OCI-LY7 (cell line): ENCODE data around the gene CERS3. TPM values are rescaled to one million over a fixed set of nuclear protein-coding genes. Genes with fewer than 3 reads are reported as not detected.

ENCODE experiments used
- BruUV-seq: library from RNA; stranded (reverse); fragments of 400-500 nt; replicated peaks from 2 replicates; lab custom pipeline; 2021; lab: Mats Ljungman, UMichigan
- CTCF ChIA-PET: fragments of 300-600 bp; sonication (Branson Sonifier 250); formaldehyde crosslinking; loops from one replicate; lab custom pipeline; 2022; ENCODE audit warnings: antibody characterized with exemption; ENCODE audit not compliant: unreplicated experiment; lab: Charles Lee
- POLR2A ChIA-PET: fragments of 300-600 bp; sonication (Branson Sonifier 250); formaldehyde crosslinking; loops from one replicate; lab custom pipeline; 2022; ENCODE audit warnings: antibody characterized with exemption; lab: Charles Lee
- DNase-seq: peaks from one replicate; pipeline ENCODE4 v3.0.0-alpha.2; 2015; ENCODE audit warnings: low spot score
- H2AFZ ChIP-seq: fragments of 200-600 bp; sonication (generic), shearing (Covaris generic); 2 replicates; pipeline ENCODE4 v1.6.1; 2014; ENCODE audit warnings: mild to moderate bottlenecking, antibody characterized with exemption, low read length, moderate library complexity
- H3K27ac ChIP-seq: fragments of 200-600 bp; sonication (generic); 2 replicates; pipeline ENCODE4 v1.5.1; 2014; ENCODE audit warnings: mixed run types, low read depth, mild to moderate bottlenecking, moderate library complexity, low read length, inconsistent platforms; ENCODE audit not compliant: poor library complexity, severe bottlenecking
- H3K36me3 ChIP-seq: fragments of 200-600 bp; sonication (generic); 2 replicates; pipeline ENCODE4 v1.6.1; 2014; ENCODE audit warnings: mild to moderate bottlenecking, antibody characterized with exemption, low read length, moderate library complexity, mixed read lengths; ENCODE audit not compliant: insufficient read depth
- H3K4me1 ChIP-seq: fragments of 200-600 bp; sonication (generic); 2 replicates; pipeline ENCODE4 v1.5.1; 2014; ENCODE audit warnings: mild to moderate bottlenecking, low read length; ENCODE audit not compliant: insufficient read depth, poor library complexity, severe bottlenecking
- H3K4me2 ChIP-seq: fragments of 200-600 bp; sonication (generic); 2 replicates; pipeline ENCODE4 v1.6.1; 2014; ENCODE audit warnings: mild to moderate bottlenecking, low read length
- H3K4me3 ChIP-seq: fragments of 200-600 bp; sonication (generic); 2 replicates; pipeline ENCODE4 v1.5.1; 2014; ENCODE audit warnings: mild to moderate bottlenecking, low read depth, low read length; ENCODE audit not compliant: poor library complexity, severe bottlenecking
- H3K79me2 ChIP-seq: fragments of 200-600 bp; sonication (generic); 2 replicates; pipeline ENCODE4 v1.6.1; 2016; ENCODE audit warnings: low read depth, mild to moderate bottlenecking, low read length, moderate library complexity, mixed read lengths; ENCODE audit not compliant: insufficient read depth
- H3K9me2 ChIP-seq: fragments of 200-600 bp; sonication (generic); 2 replicates; pipeline ENCODE4 v1.6.1; 2016; ENCODE audit warnings: mild to moderate bottlenecking, low read length, mixed read lengths; ENCODE audit not compliant: insufficient read depth
- H3K9me3 ChIP-seq: fragments of 200-600 bp; sonication (generic); 2 replicates; pipeline ENCODE4 v1.6.1; 2014; ENCODE audit warnings: mild to moderate bottlenecking, mixed run types, low read length, mixed read lengths
- H4K20me1 ChIP-seq: fragments of 200-600 bp; sonication (generic); 2 replicates; pipeline ENCODE4 v1.6.1; 2014; ENCODE audit warnings: mild to moderate bottlenecking, antibody characterized with exemption, low read length, moderate library complexity, mixed read lengths; ENCODE audit not compliant: insufficient read depth
- EZH2phosphoT487 ChIP-seq: fragments of 200-600 bp; sonication (generic); IDR thresholded peaks from 2 replicates; pipeline ENCODE4 v1.6.1; 2018; ENCODE audit warnings: low read depth, borderline replicate concordance, mild to moderate bottlenecking, mixed run types, antibody characterized with exemption, low read length, moderate library complexity, mixed read lengths
- intact Hi-C: fragments of 100-400 bp; cut with micrococcal nuclease; formaldehyde crosslinking; loops from one replicate; pipeline ENCODE4 v1.10.0; 2022; ENCODE audit not compliant: unreplicated experiment
- total RNA-seq, 2 experiments: library from RNA; depleted of rRNA in 1 of 2; stranded (reverse); fragments of >200 nt in 1 of 2; shearing (Covaris generic) in 1 of 2; gene quantifications; 2 replicates each; pipeline ENCODE4 v1.2.3, GENCODE V29; 2014 to 2022
- TF ChIP-seq, protein P1 (sequence below): fragments of 200-600 bp; sonication (generic); conservative IDR thresholded peaks from 2 replicates; pipeline ENCODE4 v1.5.1; 2014; ENCODE audit warnings: mild to moderate bottlenecking, antibody characterized with exemption, low read length, moderate library complexity, mixed read lengths

The CERS3 gene
- total RNA-seq, 2 experiments from 2014 or later = 0.88 TPM; not detected in 1

GRCh38 chr15:100570735-100571313, 42.1 kb upstream of the CERS3 start:
- H3K9me2 ChIP-seq = no peaks in the 10 kb centered on the region
- no peak overlapping the region for H2AFZ ChIP-seq
- CTCF ChIA-PET = no interaction called here
- H4K20me1 ChIP-seq = no peaks in the 10 kb centered on the region
- BruUV-seq = no TSS peak
- no peak overlapping the region for H3K27ac ChIP-seq
- no peaks in the 10 kb centered on the region for H3K4me1 ChIP-seq
- peaks cover 54% of the 10 kb centered on the region for H3K36me3 ChIP-seq
- no peaks in the 10 kb centered on the region for H3K79me2 ChIP-seq
- H3K4me2 ChIP-seq = no peak overlapping the region
- POLR2A ChIA-PET = no interaction called here
- TF ChIP-seq, protein P1, sequence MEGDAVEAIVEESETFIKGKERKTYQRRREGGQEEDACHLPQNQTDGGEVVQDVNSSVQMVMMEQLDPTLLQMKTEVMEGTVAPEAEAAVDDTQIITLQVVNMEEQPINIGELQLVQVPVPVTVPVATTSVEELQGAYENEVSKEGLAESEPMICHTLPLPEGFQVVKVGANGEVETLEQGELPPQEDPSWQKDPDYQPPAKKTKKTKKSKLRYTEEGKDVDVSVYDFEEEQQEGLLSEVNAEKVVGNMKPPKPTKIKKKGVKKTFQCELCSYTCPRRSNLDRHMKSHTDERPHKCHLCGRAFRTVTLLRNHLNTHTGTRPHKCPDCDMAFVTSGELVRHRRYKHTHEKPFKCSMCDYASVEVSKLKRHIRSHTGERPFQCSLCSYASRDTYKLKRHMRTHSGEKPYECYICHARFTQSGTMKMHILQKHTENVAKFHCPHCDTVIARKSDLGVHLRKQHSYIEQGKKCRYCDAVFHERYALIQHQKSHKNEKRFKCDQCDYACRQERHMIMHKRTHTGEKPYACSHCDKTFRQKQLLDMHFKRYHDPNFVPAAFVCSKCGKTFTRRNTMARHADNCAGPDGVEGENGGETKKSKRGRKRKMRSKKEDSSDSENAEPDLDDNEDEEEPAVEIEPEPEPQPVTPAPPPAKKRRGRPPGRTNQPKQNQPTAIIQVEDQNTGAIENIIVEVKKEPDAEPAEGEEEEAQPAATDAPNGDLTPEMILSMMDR = no peak
- no peak for TF ChIP-seq EZH2phosphoT487
- H3K4me3 ChIP-seq = no peak overlapping the region
- intact Hi-C loops = loop anchor here (5.0 kb wide), 1 partner anchor 124 kb away; no protein-coding TSS in a partner anchor
- DNase-seq = no peak
- no peaks in the 10 kb centered on the region for H3K9me3 ChIP-seq

- H2AFZ ChIP-seq = no peak overlapping the region
- H3K4me1 ChIP-seq = no peaks in the 10 kb centered on the region
- no peak for DNase-seq
- no peaks in the 10 kb centered on the region for H3K9me2 ChIP-seq
- intact Hi-C loops = loop anchor here (5.0 kb wide), 1 partner anchor 123 kb away; no protein-coding TSS in a partner anchor
- H3K27ac ChIP-seq = no peak overlapping the region
- peaks cover 54% of the 10 kb centered on the region for H3K36me3 ChIP-seq
- no TSS peak for BruUV-seq
- TF ChIP-seq, protein P1 = no peak
- no peak for TF ChIP-seq EZH2phosphoT487
- ChIA-PET POLR2A (interaction anchor here (0.5 kb wide), 1 partner anchor 116 kb away, joined by 4 read pairs; no protein-coding TSS in a partner anchor), CTCF (no interaction called here)
- H3K9me3 ChIP-seq = no peaks in the 10 kb centered on the region
- H3K4me3 ChIP-seq = no peak overlapping the region
- H4K20me1 ChIP-seq = no peaks in the 10 kb centered on the region
- no peaks in the 10 kb centered on the region for H3K79me2 ChIP-seq
- H3K4me2 ChIP-seq = no peak overlapping the region
These were observed 41.5 kb upstream of the CERS3 start for GRCh38 chr15:100570275-100570674.

GRCh38 chr15:100569391-100569790, 40.6 kb upstream of the CERS3 start:
- Histone ChIP-seq H3K79me2 (no peaks in the 10 kb centered on the region), H3K4me1 (no peaks in the 10 kb centered on the region), H3K27ac (no peak overlapping the region), H3K4me3 (no peak overlapping the region), H3K36me3 (peaks cover 48% of the 10 kb centered on the region), H3K9me2 (no peaks in the 10 kb centered on the region), H3K9me3 (no peaks in the 10 kb centered on the region), H4K20me1 (no peaks in the 10 kb centered on the region), H2AFZ (no peak overlapping the region), H3K4me2 (no peak overlapping the region)
- ChIA-PET CTCF (no interaction called here), POLR2A (interaction anchor here (0.5 kb wide), 1 partner anchor 116 kb away, joined by 4 read pairs; no protein-coding TSS in a partner anchor)
- BruUV-seq = no TSS peak
- TF ChIP-seq EZH2phosphoT487 = no peak
- TF ChIP-seq, protein P1 = no peak
- intact Hi-C loops = no loop called here
- no peak for DNase-seq
